Mesenchymal stem cell (in vitro differentiated cells and primary cell): ENCODE measurements around the gene SYNGR4.
A peak's percentile ranks its signal among the peaks of the same experiment; 100 is the strongest.

Experiments used
- DNase-seq: peaks from one replicate; pipeline ENCODE4 v3.0.0-alpha.2; 2013
- H2AFZ ChIP-seq: one replicate; pipeline ENCODE4 v1.6.1; 2013; ENCODE audit warnings: low read depth, mild to moderate bottlenecking, control low read depth, inconsistent platforms, low read length, moderate library complexity
- H2AK5ac ChIP-seq: 2 replicates; pipeline ENCODE4 v1.6.1; 2013; ENCODE audit warnings: low read length, moderate library complexity, mild to moderate bottlenecking, inconsistent platforms; ENCODE audit not compliant: severe bottlenecking
- H2BK120ac ChIP-seq: one replicate; pipeline ENCODE4 v1.6.1; 2013; ENCODE audit warnings: low read depth, mild to moderate bottlenecking, inconsistent platforms, low read length, moderate library complexity
- H2BK12ac ChIP-seq, 2 experiments: one replicate each; pipeline ENCODE4 v1.6.1; 2013; ENCODE audit warnings: inconsistent platforms in 2 of 2, low read length in 2 of 2, mild to moderate bottlenecking in 2 of 2, moderate library complexity in 2 of 2, control low read depth in 1 of 2
- H2BK15ac ChIP-seq: one replicate; pipeline ENCODE4 v1.6.1; 2013; ENCODE audit warnings: mild to moderate bottlenecking, low read depth, inconsistent platforms; ENCODE audit not compliant: poor library complexity, severe bottlenecking
- H2BK5ac ChIP-seq: 2 replicates; pipeline ENCODE4 v1.6.1; 2013; ENCODE audit warnings: low read depth, mild to moderate bottlenecking, low read length, control low read depth, inconsistent platforms; ENCODE audit not compliant: poor library complexity, severe bottlenecking
- H3K14ac ChIP-seq, 2 experiments: one replicate each; pipeline ENCODE4 v1.6.1; 2013; ENCODE audit warnings: inconsistent platforms in 2 of 2, low read length in 2 of 2, control low read depth in 1 of 2, mild to moderate bottlenecking in 1 of 2, moderate library complexity in 1 of 2
- H3K18ac ChIP-seq, 2 experiments: one replicate each; pipeline ENCODE4 v1.6.1; 2013; ENCODE audit warnings: inconsistent platforms in 2 of 2, low read length in 2 of 2, control low read depth in 1 of 2, low read depth in 1 of 2, mild to moderate bottlenecking in 1 of 2
- H3K23ac ChIP-seq, 2 experiments: one replicate each; pipeline ENCODE4 v1.6.1; 2013; ENCODE audit warnings: inconsistent platforms in 2 of 2, low read length in 2 of 2, mild to moderate bottlenecking in 2 of 2, moderate library complexity in 2 of 2, control low read depth in 1 of 2
- H3K27ac ChIP-seq: 2 replicates; pipeline ENCODE4 v1.5.1; 2013; ENCODE audit warnings: mild to moderate bottlenecking, moderate library complexity, low read length, control low read depth, inconsistent platforms; ENCODE audit not compliant: poor library complexity, severe bottlenecking
- H3K27me3 ChIP-seq, 2 experiments: 2 replicates each; pipeline versions ENCODE4 v1.6.1 to v1.7.0; 2013; ENCODE audit warnings: low read length in 2 of 2, mild to moderate bottlenecking in 2 of 2, moderate library complexity in 2 of 2, control low read depth in 1 of 2, inconsistent platforms in 1 of 2; ENCODE audit not compliant: control insufficient read depth in 1 of 2, insufficient read depth in 1 of 2
- H3K36me3 ChIP-seq, 2 experiments: 2 replicates each; pipeline versions ENCODE4 v1.6.1 to v1.7.0; 2013; ENCODE audit warnings: low read length in 2 of 2, control low read depth in 1 of 2, inconsistent platforms in 1 of 2, low read depth in 1 of 2, mild to moderate bottlenecking in 1 of 2; ENCODE audit not compliant: insufficient read depth in 2 of 2, control insufficient read depth in 1 of 2
- H3K4ac ChIP-seq, 2 experiments: one replicate each; pipeline ENCODE4 v1.6.1; 2013; ENCODE audit warnings: inconsistent platforms in 2 of 2, low read length in 2 of 2, mild to moderate bottlenecking in 2 of 2, moderate library complexity in 2 of 2, control low read depth in 1 of 2, low read depth in 1 of 2
- H3K4me1 ChIP-seq: 2 replicates; pipeline ENCODE4 v1.6.1; 2013; ENCODE audit warnings: low read depth, low read length, control low read depth; ENCODE audit not compliant: control insufficient read depth, insufficient read depth
- H3K4me2 ChIP-seq: 2 replicates; pipeline ENCODE4 v1.6.1; 2013; ENCODE audit warnings: low read length, mild to moderate bottlenecking, inconsistent platforms; ENCODE audit not compliant: poor library complexity, severe bottlenecking
- H3K4me3 ChIP-seq, 2 experiments: 2 replicates each; pipeline versions ENCODE4 v1.5.1 to v1.7.0; 2013; ENCODE audit warnings: low read length in 2 of 2, mild to moderate bottlenecking in 2 of 2, control low read depth in 1 of 2, low read depth in 1 of 2; ENCODE audit not compliant: insufficient read depth in 1 of 2
- H3K79me1 ChIP-seq: replicated peaks from 2 replicates; pipeline ENCODE4 v1.6.1; 2013; ENCODE audit warnings: mild to moderate bottlenecking, control low read depth, low read length, inconsistent platforms; ENCODE audit not compliant: poor library complexity, severe bottlenecking
- H3K9ac ChIP-seq: 2 replicates; pipeline ENCODE4 v1.7.0; 2013; ENCODE audit warnings: mild to moderate bottlenecking, low read length, moderate library complexity
- H3K9me3 ChIP-seq: 2 replicates; pipeline ENCODE4 v1.7.0; 2013; ENCODE audit warnings: mild to moderate bottlenecking, low read length; ENCODE audit not compliant: control insufficient read depth
- H4K8ac ChIP-seq: one replicate; pipeline ENCODE4 v1.6.1; 2013; ENCODE audit warnings: inconsistent platforms, mild to moderate bottlenecking, low read length, moderate library complexity
- H4K91ac ChIP-seq: one replicate; pipeline ENCODE4 v1.6.1; 2013; ENCODE audit warnings: mild to moderate bottlenecking, low read length, inconsistent platforms
- WGBS: methylation state at CpG from one replicate; pipeline ENCODE4 v1.1.7; 2013; ENCODE audit warnings: mixed read lengths; 5-methylcytosine and 5-hydroxymethylcytosine counted together

Gene SYNGR4

GRCh38 chr19:48396016-48396823 lies 32.1 kb downstream of the SYNGR4 start:
- Histone ChIP-seq H2BK120ac (no peak overlapping the region), H3K23ac (no peak overlapping the region), H2BK12ac (peak overlapping the region; percentile 16 to 56), H4K8ac (peak overlapping the region; percentile 13), H3K9me3 (no peaks in the 10 kb centered on the region), H2AK5ac (no peak overlapping the region), H3K14ac (no peak overlapping the region), H2AFZ (no peak overlapping the region), H3K4me1 (peaks cover 37% of the 10 kb centered on the region), H3K18ac (peak overlapping the region in 1 of 2 experiments; percentile 11), H3K36me3 (no peaks in the 10 kb centered on the region), H3K4me3 (peak overlapping the region in 1 of 2 experiments; percentile 41), H3K27me3 (peaks cover 33 to 34% of the 10 kb centered on the region in 2 experiments), H2BK15ac (peak overlapping the region; percentile 12), H3K4me2 (no peak overlapping the region), H3K4ac (peak overlapping the region in 1 of 2 experiments; percentile 28), H2BK5ac (no peak overlapping the region), H4K91ac (no peak overlapping the region), H3K9ac (peak overlapping the region; percentile 92), H3K79me1 (peaks cover 3% of the 10 kb centered on the region), H3K27ac (no peak overlapping the region)
- no peak for DNase-seq
- WGBS = 77% methylated on average over 24 of the region's 24 CpGs

DNA sequence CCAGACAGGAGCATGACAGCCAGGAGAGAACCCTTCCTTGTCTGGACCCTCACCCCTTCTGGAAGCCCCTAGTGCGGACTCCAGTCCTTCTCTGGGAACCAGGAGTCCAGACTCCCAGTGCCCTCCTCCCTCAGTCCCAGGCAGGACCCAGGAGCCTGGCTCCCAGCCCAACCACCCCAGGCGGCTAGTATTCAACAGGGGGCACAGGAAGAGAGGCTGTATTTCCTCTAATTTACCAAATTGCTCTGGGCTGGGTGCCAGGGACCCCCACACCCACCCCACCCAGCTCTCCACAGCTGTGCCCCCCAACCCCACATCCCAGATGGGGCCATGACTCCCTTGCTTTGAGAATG lies 32.6 kb downstream of the SYNGR4 start:
- Histone ChIP-seq H4K91ac (no peak overlapping the region), H3K4ac (peak overlapping the region in 1 of 2 experiments; percentile 28), H3K79me1 (peaks cover 3% of the 10 kb centered on the region), H4K8ac (no peak overlapping the region), H3K23ac (no peak overlapping the region), H3K9ac (peak overlapping the region; percentile 92), H3K4me3 (peak overlapping the region in 1 of 2 experiments; percentile 88), H3K27me3 (peaks cover 33 to 34% of the 10 kb centered on the region in 2 experiments), H3K27ac (no peak overlapping the region), H3K14ac (no peak overlapping the region), H2BK120ac (no peak overlapping the region), H3K4me1 (peaks cover 36% of the 10 kb centered on the region), H2AFZ (no peak overlapping the region), H2BK12ac (peak overlapping the region in 1 of 2 experiments; percentile 24), H2AK5ac (no peak overlapping the region), H3K36me3 (no peaks in the 10 kb centered on the region), H3K18ac (no peak overlapping the region), H3K4me2 (no peak overlapping the region), H2BK15ac (no peak overlapping the region), H3K9me3 (no peaks in the 10 kb centered on the region), H2BK5ac (no peak overlapping the region)
- 100% methylated on average over 1 of the region's 2 CpGs for WGBS
- DNase-seq = no peak

DNA sequence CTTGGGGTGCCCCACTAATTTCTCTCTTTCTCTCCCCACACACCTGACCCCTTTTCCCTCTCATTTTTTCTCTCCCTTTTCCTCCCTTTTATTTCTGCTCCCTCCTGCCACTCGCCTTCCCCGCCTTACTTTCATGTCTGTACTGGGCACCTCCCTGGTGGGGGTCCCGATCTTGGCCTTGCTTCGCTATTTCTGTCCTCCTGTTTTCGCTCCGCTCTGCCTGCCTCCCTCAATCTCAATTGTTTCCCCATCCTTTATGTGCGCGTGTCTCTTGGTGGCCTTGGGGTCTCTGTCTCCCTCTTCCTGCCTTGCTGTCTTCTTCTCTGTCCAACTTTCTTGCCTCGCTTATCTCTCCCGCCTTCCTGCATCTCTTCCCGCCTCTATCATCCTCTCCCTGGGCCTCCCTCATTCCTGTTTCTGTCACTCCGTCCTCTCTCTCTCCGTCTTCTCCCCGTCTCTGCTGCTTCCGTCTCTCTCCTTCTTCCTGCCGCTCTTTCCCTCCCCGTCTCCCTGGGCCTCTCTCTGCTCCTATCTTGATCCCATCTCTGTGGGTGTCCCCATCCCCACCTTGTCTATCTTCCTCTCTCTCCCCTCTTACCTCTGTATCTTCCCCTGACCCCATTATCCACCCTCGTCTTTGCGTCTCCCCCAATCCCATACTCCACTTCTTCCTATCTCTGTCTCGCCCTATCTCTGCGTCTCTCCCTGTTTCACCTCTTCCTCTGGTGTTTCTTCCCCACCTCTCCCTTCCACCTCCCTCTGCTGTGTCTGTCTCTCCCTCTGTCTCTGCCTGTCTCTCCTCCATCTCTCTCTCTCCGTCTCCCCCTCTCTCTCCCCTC lies 33.3 kb downstream of the SYNGR4 start:
- peaks cover 31 to 34% of the 10 kb centered on the region in 2 experiments for H3K27me3 ChIP-seq
- H3K4ac ChIP-seq = peak overlapping the region; percentile 8 to 41
- H3K23ac ChIP-seq = no peak overlapping the region
- peak overlapping the region; percentile 41 to 67 for H3K18ac ChIP-seq
- H3K4me1 ChIP-seq = peaks cover 36% of the 10 kb centered on the region
- no peak overlapping the region for H2AK5ac ChIP-seq
- peak; percentile 21 for DNase-seq
- no peak overlapping the region for H3K27ac ChIP-seq
- H3K14ac ChIP-seq = peak overlapping the region in 1 of 2 experiments; percentile 53
- peak overlapping the region; percentile 97 for H4K8ac ChIP-seq
- H2BK120ac ChIP-seq = peak overlapping the region; percentile 89
- peak overlapping the region; percentile 49 for H2BK15ac ChIP-seq
- peak overlapping the region; percentile 48 to 88 for H3K4me3 ChIP-seq
- peak overlapping the region; percentile 42 for H3K4me2 ChIP-seq
- 57% methylated on average over 22 of the region's 22 CpGs for WGBS
- H3K79me1 ChIP-seq = peaks cover 3% of the 10 kb centered on the region
- H3K9ac ChIP-seq = peak overlapping the region; percentile 92
- no peak overlapping the region for H2BK5ac ChIP-seq
- no peaks in the 10 kb centered on the region for H3K36me3 ChIP-seq
- H3K9me3 ChIP-seq = no peaks in the 10 kb centered on the region
- H4K91ac ChIP-seq = peak overlapping the region; percentile 2
- H2BK12ac ChIP-seq = peak overlapping the region in 1 of 2 experiments; percentile 2
- H2AFZ ChIP-seq = no peak overlapping the region

DNA sequence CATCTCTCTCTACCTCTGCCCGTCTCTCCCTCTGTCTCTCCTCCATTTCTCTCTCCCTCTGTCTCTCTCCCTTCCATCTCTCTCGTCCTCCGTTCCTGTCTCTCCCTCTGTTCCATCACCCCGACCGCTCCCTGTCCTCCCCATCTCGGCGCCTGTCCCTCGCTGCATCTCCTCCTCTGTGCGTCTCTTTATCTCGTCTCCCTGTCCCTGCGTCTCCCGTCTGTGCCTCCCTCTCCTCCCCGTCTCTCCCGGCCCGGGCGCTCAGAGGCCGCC lies 33.9 kb downstream of the SYNGR4 start:
- no peak overlapping the region for H2BK5ac ChIP-seq
- peak overlapping the region; percentile 97 for H4K8ac ChIP-seq
- no peak overlapping the region for H3K27ac ChIP-seq
- peaks cover 3% of the 10 kb centered on the region for H3K79me1 ChIP-seq
- no peak overlapping the region for H2AK5ac ChIP-seq
- H3K9me3 ChIP-seq = no peaks in the 10 kb centered on the region
- peak overlapping the region; percentile 92 for H3K9ac ChIP-seq
- H3K14ac ChIP-seq = peak overlapping the region in 1 of 2 experiments; percentile 53
- peak overlapping the region; percentile 89 for H2BK120ac ChIP-seq
- peak overlapping the region; percentile 57 for H2BK15ac ChIP-seq
- H3K27me3 ChIP-seq = peaks cover 28 to 31% of the 10 kb centered on the region in 2 experiments
- peak overlapping the region; percentile 84 to 86 for H3K4ac ChIP-seq
- H3K4me2 ChIP-seq = peak overlapping the region; percentile 42
- H3K4me3 ChIP-seq = peak overlapping the region; percentile 48 to 88
- no peak overlapping the region for H3K23ac ChIP-seq
- H3K36me3 ChIP-seq = no peaks in the 10 kb centered on the region
- peak overlapping the region; percentile 11 for H2AFZ ChIP-seq
- H3K4me1 ChIP-seq = peaks cover 36% of the 10 kb centered on the region
- peak; percentile 37 for DNase-seq
- no peak overlapping the region for H2BK12ac ChIP-seq
- peak overlapping the region; percentile 2 for H4K91ac ChIP-seq
- H3K18ac ChIP-seq = peak overlapping the region; percentile 41 to 95
- WGBS = 9% methylated on average over 16 of the region's 17 CpGs
